Ascending aorta (tissue), 2 donors: Measurements from ENCODE around the gene LMBR1. TPM values are rescaled to one million over a fixed set of nuclear protein-coding genes. Genes with fewer than 3 reads are reported as not detected.
"Not testable (repeated sequence)": the region's sequence is repeated elsewhere in the genome, so short reads cannot be mapped to it uniquely, and the experiment has no call there.

ENCODE experiments used
- DNase-seq, 2 donors: peaks; one replicate each; pipeline ENCODE4 v3.0.0-alpha.2; 2019; ENCODE audit warnings: low spot score in 2 of 2
- H3K27ac ChIP-seq, 2 donors: fragments of 200-600 bp; sonication (generic); one replicate each; pipeline ENCODE4 v1.5.1; 2016 to 2017; ENCODE audit warnings: mild to moderate bottlenecking in 1 of 2
- H3K27me3 ChIP-seq: fragments of 200-600 bp; sonication (generic); one replicate; pipeline ENCODE4 v1.5.1; 2017
- H3K36me3 ChIP-seq, 2 donors: fragments of 200-600 bp; sonication (generic); one replicate each; pipeline ENCODE4 v1.5.1; 2016
- H3K4me1 ChIP-seq, 2 donors: fragments of 200-600 bp; sonication (generic); one replicate each; pipeline ENCODE4 v1.5.1; 2016 to 2017; ENCODE audit warnings: mild to moderate bottlenecking in 1 of 2
- H3K4me3 ChIP-seq, 2 donors: fragments of 200-600 bp; sonication (generic); one replicate each; pipeline ENCODE4 v1.5.1; 2016 to 2017; ENCODE audit warnings: mild to moderate bottlenecking in 1 of 2
- H3K9me3 ChIP-seq, 2 donors: fragments of 200-600 bp; sonication (generic); one replicate each; pipeline ENCODE4 v1.5.1; 2016
- CTCF ChIP-seq, 3 experiments: fragments of 200-600 bp in 2 of 3; fragments of 450-650 bp in 1 of 3; sonication (generic) in 2 of 3; IDR thresholded peaks; one replicate each; pipeline ENCODE4 v1.5.1; 2016 to 2019; ENCODE audit warnings: antibody characterized with exemption in 3 of 3, mild to moderate bottlenecking in 1 of 3, moderate library complexity in 1 of 3
- intact Hi-C: fragments of 100-400 bp; cut with DNase I; formaldehyde crosslinking; loops from one replicate; pipeline ENCODE4 v1.15.1; 2023
- total RNA-seq: library from RNA; depleted of rRNA; stranded (reverse); fragments of >200 nt; gene quantifications from one replicate; pipeline ENCODE4 v1.1.0, GENCODE V29; 2016

The LMBR1 gene
- total RNA-seq, 1 donor from 2014 or later, result 14.8 TPM

GRCh38 chr7:156820445-156821063 lies 72.4 kb downstream of the LMBR1 start:
- no peak for TF ChIP-seq CTCF (IDR thresholded peaks at IDR 0.05)
- no peaks in the 10 kb centered on the region for H3K27me3 ChIP-seq
- H3K27ac ChIP-seq, result no peak overlapping the region
- peaks cover 0 to 6% of the 10 kb centered on the region in 2 donors for H3K36me3 ChIP-seq
- DNase-seq, result no peak
- H3K4me1 ChIP-seq, result no peaks in the 10 kb centered on the region
- H3K4me3 ChIP-seq, result no peak overlapping the region
- no peaks in the 10 kb centered on the region for H3K9me3 ChIP-seq
- intact Hi-C loops, result no loop called here

- DNase-seq, result no peak
- H3K27ac ChIP-seq, result no peak overlapping the region
- no peaks in the 10 kb centered on the region for H3K27me3 ChIP-seq
- H3K36me3 ChIP-seq, result peaks cover 0 to 4% of the 10 kb centered on the region in 2 donors
- no peak overlapping the region for H3K4me3 ChIP-seq
- H3K9me3 ChIP-seq, result no peaks in the 10 kb centered on the region
- intact Hi-C loops, result no loop called here
- no peaks in the 10 kb centered on the region for H3K4me1 ChIP-seq
- no peak for TF ChIP-seq CTCF (IDR thresholded peaks at IDR 0.05)
Observed at GRCh38 chr7:156819733-156820295, 73.2 kb downstream of the LMBR1 start.

- H3K4me3 ChIP-seq, result no peak overlapping the region
- peaks cover 0 to 4% of the 10 kb centered on the region in 2 donors for H3K36me3 ChIP-seq
- TF ChIP-seq CTCF (IDR thresholded peaks at IDR 0.05), result no peak
- H3K9me3 ChIP-seq, result no peaks in the 10 kb centered on the region
- no peak for DNase-seq
- no peak overlapping the region for H3K27ac ChIP-seq
- H3K4me1 ChIP-seq, result no peaks in the 10 kb centered on the region
- intact Hi-C loops, result no loop called here
- no peaks in the 10 kb centered on the region for H3K27me3 ChIP-seq
Observed at GRCh38 chr7:156818133-156818532, 74.8 kb downstream of the LMBR1 start.

GRCh38 chr7:156816943-156817572 lies 75.9 kb downstream of the LMBR1 start:
- intact Hi-C loops, result no loop called here

GRCh38 chr7:156811706-156812105 lies 81.3 kb downstream of the LMBR1 start:
- no peak for DNase-seq
- intact Hi-C loops, result no loop called here
- no peak overlapping the region for H3K4me3 ChIP-seq
- H3K4me1 ChIP-seq, result no peaks in the 10 kb centered on the region
- H3K27ac ChIP-seq, result no peak overlapping the region
- no peaks in the 10 kb centered on the region for H3K27me3 ChIP-seq
- peaks cover 0 to 6% of the 10 kb centered on the region in 2 donors for H3K36me3 ChIP-seq
- no peaks in the 10 kb centered on the region for H3K9me3 ChIP-seq
- no peak for TF ChIP-seq CTCF (IDR thresholded peaks at IDR 0.05)

More at GRCh38 chr7:156816943-156817572, 75.9 kb downstream of the LMBR1 start:
- Histone ChIP-seq H3K4me3 (no peak overlapping the region), H3K27ac (no peak overlapping the region), H3K4me1 (no peaks in the 10 kb centered on the region), H3K9me3 (no peaks in the 10 kb centered on the region), H3K27me3 (no peaks in the 10 kb centered on the region), H3K36me3 (peaks cover 0 to 4% of the 10 kb centered on the region in 2 donors)
- DNase-seq, result no peak
- peak in 2 of 3 experiments; percentile 3 to 28 for TF ChIP-seq CTCF (IDR thresholded peaks at IDR 0.05)

GRCh38 chr7:156803656-156804055 lies 89.3 kb downstream of the LMBR1 start:
- DNase-seq, intact Hi-C loops, H3K36me3 ChIP-seq, H3K27me3 ChIP-seq, H3K4me3 ChIP-seq, H3K9me3 ChIP-seq, H3K27ac ChIP-seq, H3K4me1 ChIP-seq: not testable (repeated sequence)
